Heart right ventricle (tissue), 16 donors: ENCODE measurements around the gene MGMT. TPM values are rescaled to one million over a fixed set of nuclear protein-coding genes. Genes with fewer than 3 reads are reported as not detected.

ENCODE experiments used
- ATAC-seq, 8 donors: fragments of 200-7000 bp; cut with Tn5 transposase; one replicate each; pipeline ENCODE4 v1.9.1; 2020; ENCODE audit warnings: mild to moderate bottlenecking in 8 of 8, moderate library complexity in 8 of 8, moderate number of reproducible peaks in 1 of 8
- DNase-seq, 2 donors: peaks; one replicate each; pipeline ENCODE4 v3.0.0-alpha.2; 2020
- H3K27ac ChIP-seq, 10 donors: fragments of 200-600 bp; sonication (generic) in 2 of 10; one replicate each; pipeline versions ENCODE4 v1.5.0 to v1.8.0; 2020 to 2022; ENCODE audit warnings: mild to moderate bottlenecking in 3 of 10
- H3K27me3 ChIP-seq, 7 donors: fragments of 200-600 bp; one replicate each; pipeline ENCODE4 v1.8.0; 2021 to 2022; ENCODE audit warnings: mild to moderate bottlenecking in 2 of 7
- H3K36me3 ChIP-seq, 9 donors: fragments of 200-600 bp; sonication (generic) in 1 of 9; one replicate each; pipeline versions ENCODE4 v1.5.0 to v1.8.0; 2020 to 2022; ENCODE audit warnings: mild to moderate bottlenecking in 2 of 9
- H3K4me1 ChIP-seq, 9 donors: fragments of 200-600 bp; sonication (generic) in 1 of 9; one replicate each; pipeline versions ENCODE4 v1.5.0 to v1.8.0; 2020 to 2022; ENCODE audit warnings: mild to moderate bottlenecking in 4 of 9
- H3K4me3 ChIP-seq, 10 donors: fragments of 200-600 bp; sonication (generic) in 2 of 10; one replicate each; pipeline versions ENCODE4 v1.5.0 to v1.8.0; 2020 to 2022; ENCODE audit warnings: mild to moderate bottlenecking in 7 of 10, moderate library complexity in 2 of 10
- H3K9me3 ChIP-seq, 11 donors: fragments of 200-600 bp in 10 of 11; sonication (generic) in 2 of 11; one replicate each; pipeline versions ENCODE4 v1.5.0 to v1.8.0; 2013 to 2022; ENCODE audit warnings: mild to moderate bottlenecking in 2 of 11, control low read depth in 1 of 11, moderate library complexity in 1 of 11
- CTCF ChIP-seq, 9 donors: fragments of 200-600 bp; sonication (generic) in 2 of 9; IDR thresholded peaks; one replicate each; pipeline versions ENCODE4 v1.5.0 to v1.8.0; 2021 to 2022; ENCODE audit warnings: antibody characterized with exemption in 9 of 9, mild to moderate bottlenecking in 5 of 9, moderate library complexity in 1 of 9
- WGBS, 2 donors: extraction: QIAGEN DNeasy Blood & Tissue Kit; methylation state at CpG; one replicate each; pipeline ENCODE4 v1.1.7; 2013; ENCODE audit warnings: inconsistent platforms in 1 of 2; 5-methylcytosine and 5-hydroxymethylcytosine counted together
- intact Hi-C, 10 donors: fragments of 100-400 bp; cut with DNase I; formaldehyde crosslinking; loops; one replicate each; pipeline versions ENCODE4 v1.11.1 to v1.14.2; 2022
- polyA plus RNA-seq, 2 donors: library from polyadenylated mRNA; stranded (reverse); fragments of 200-250 nt; gene quantifications; one replicate each; pipeline ENCODE4 v1.2.3, GENCODE V29; 2013
- total RNA-seq, 10 donors: library from RNA; stranded (reverse); fragmentation: NEBNext Ultra II Directional in 3 of 10; extraction: Animal tissue kit (Norgen Biotek cat#: 25700) in 3 of 10; gene quantifications; one replicate each; pipeline versions ENCODE4 v1.2.1 to v1.2.4, GENCODE V29; 2021 to 2023
- donor health status: Arrhythmogenic right ventricular cardiomyopathy.
- donor health status: ischemic (EF 13 %, LVEDD 7.1; RV severe dilation, severe dysfunction).
- donor health status: healthy with polysubstance abuse.
- donor health status: DM: no; HTN: yes; CAD: no.
- donor health status: DM: no; HTN: no; CAD: no.
- donor health status: ischemic (EF 25% LVEDD 6.9; RV normal size, moderate dysfunction).
- donor health status: ischemic (EF 25% LVEDD 5.7; RV mildly dilated, moderate dysfunction).
- donor health status: healthy.
- donor health status: DM: yes; HTN: yes; CAD: no.
- donor health status: Ischemic cardiomyopathy.
- donor health status: ischemic (EF 35%, LVEDD 5.7; RV mildly dilated, moderate dysfunction).
- donor health status: nonischemic (EF 11% LVEDD 7.7; RV severe dilation, severe dysfunction).
- donor health status: DM: yes; HTN: yes; CAD: no.
- donor health status: PGD.
- donor health status: ischemic (EF 29% LVEDD 5.4; RV normal size, mild dysfunction).
- donor health status: nonischemic (EF 23%, LVEDD 6.1; RV moderate dilation, normal function).

The MGMT gene
- total and polyA plus RNA-seq, 12 donors = 8.4 to 17.8 (median 12.9) TPM

DNA sequence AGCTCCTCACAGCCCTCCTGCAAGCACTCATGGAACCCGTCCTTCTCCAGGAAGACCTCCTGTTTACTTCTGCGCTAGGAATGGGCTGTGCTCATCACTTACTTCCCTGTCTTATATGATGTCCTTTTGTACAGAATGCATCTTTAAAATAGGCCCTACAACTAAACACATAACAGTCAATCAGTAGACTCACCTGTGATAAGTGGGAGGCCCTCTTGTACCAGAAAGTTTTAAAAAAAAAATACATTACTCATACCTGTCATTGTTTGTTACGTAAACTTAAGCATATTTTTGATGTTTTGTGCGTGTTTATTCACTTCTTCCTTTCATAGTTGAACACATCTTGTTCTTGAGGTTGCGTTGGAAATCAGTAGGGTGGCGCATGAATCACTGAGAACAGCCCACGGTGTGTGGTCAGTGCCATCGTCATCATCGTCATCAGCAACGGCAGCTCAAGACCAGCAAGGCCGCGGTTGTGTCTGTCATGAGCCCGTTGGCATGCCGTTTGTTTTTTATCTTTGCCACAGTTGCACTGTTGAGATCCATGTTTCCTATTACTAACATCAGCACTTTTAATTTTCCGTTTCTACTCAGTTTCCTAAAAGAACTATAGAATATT, 232.8 kb downstream of the MGMT start:
- no peaks in the 10 kb centered on the region for H3K36me3 ChIP-seq
- no peak for TF ChIP-seq CTCF (IDR thresholded peaks at IDR 0.05)
- H3K9me3 ChIP-seq = no peaks in the 10 kb centered on the region
- WGBS, 2 donors = 88 to 91% methylated on average over 15 of the region's 15 CpGs
- no peaks in the 10 kb centered on the region for H3K27me3 ChIP-seq
- no peak overlapping the region for H3K27ac ChIP-seq
- H3K4me1 ChIP-seq = peaks cover 0 to 17% (median 5%) of the 10 kb centered on the region in 9 donors
- intact Hi-C loops = no loop called here
- no peak overlapping the region for H3K4me3 ChIP-seq
- DNase-seq (no peak), ATAC-seq (no peak)

GRCh38 chr10:129702605-129703004, 235.6 kb downstream of the MGMT start:
- Histone ChIP-seq H3K27ac (no peak overlapping the region), H3K4me3 (no peak overlapping the region), H3K4me1 (peaks cover 0 to 15% (median 1%) of the 10 kb centered on the region in 9 donors), H3K27me3 (no peaks in the 10 kb centered on the region), H3K36me3 (no peaks in the 10 kb centered on the region), H3K9me3 (no peaks in the 10 kb centered on the region)
- intact Hi-C loops = no loop called here
- no peak for DNase-seq
- no peak for TF ChIP-seq CTCF (IDR thresholded peaks at IDR 0.05)
- ATAC-seq = no peak
- 97 to 99% methylated on average over 17 of the region's 17 CpGs for WGBS, 2 donors

GRCh38 chr10:129703287-129704137, 236.5 kb downstream of the MGMT start:
- intact Hi-C loops = no loop called here
- no peak for TF ChIP-seq CTCF (IDR thresholded peaks at IDR 0.05)
- H3K4me1 ChIP-seq = peaks cover 0 to 24% (median 6%) of the 10 kb centered on the region in 9 donors
- WGBS, 2 donors = 89 to 91% methylated on average over 26 of the region's 26 CpGs
- no peak overlapping the region for H3K4me3 ChIP-seq
- H3K36me3 ChIP-seq = no peaks in the 10 kb centered on the region
- DNase-seq (no peak), ATAC-seq (no peak)
- no peaks in the 10 kb centered on the region for H3K9me3 ChIP-seq
- H3K27ac ChIP-seq = no peak overlapping the region
- H3K27me3 ChIP-seq = no peaks in the 10 kb centered on the region

- H3K27ac ChIP-seq = no peak overlapping the region
- H3K9me3 ChIP-seq = no peaks in the 10 kb centered on the region
- H3K36me3 ChIP-seq = no peaks in the 10 kb centered on the region
- WGBS, 2 donors = 89% methylated on average over 16 of the region's 16 CpGs
- ATAC-seq (no peak), DNase-seq (no peak)
- H3K4me3 ChIP-seq = no peak overlapping the region
- intact Hi-C loops = no loop called here
- no peaks in the 10 kb centered on the region for H3K27me3 ChIP-seq
- TF ChIP-seq CTCF (IDR thresholded peaks at IDR 0.05) = no peak
- H3K4me1 ChIP-seq = peaks cover 0 to 24% (median 6%) of the 10 kb centered on the region in 9 donors
Measured at GRCh38 chr10:129704225-129704624, 237.2 kb downstream of the MGMT start.
